ENCODE data around the gene INSR.

The INSR gene

GRCh38 chr19:7304200-7304599 lies 10.0 kb upstream of the INSR start:
- POLR2A ChIA-PET = no interaction called here
- no peak for TF ChIP-seq CTCF (IDR thresholded peaks at IDR 0.05; ENCODE audit: insufficient read depth, low read length, missing control alignments)

GRCh38 chr19:7303470-7303869 lies 9.3 kb upstream of the INSR start:
- TF ChIP-seq CTCF (IDR thresholded peaks at IDR 0.05; ENCODE audit: insufficient read depth, low read length, missing control alignments) = no peak
- no peak for DNase-seq (ENCODE audit: low read depth, low spot score)
- ChIA-PET POLR2A (no interaction called here), CTCF (no interaction called here)
- no peak overlapping the region for H3K4me3 ChIP-seq (ENCODE audit: low read depth, low read length)

More at GRCh38 chr19:7304200-7304599, 10.0 kb upstream of the INSR start:
- H3K4me3 ChIP-seq (ENCODE audit: low read depth, low read length) = no peak overlapping the region
- no peak for DNase-seq (ENCODE audit: low read depth, low spot score)
- CTCF ChIA-PET = interaction anchor here (0.9 kb wide), 1 partner anchor 50 kb away, joined by 3 read pairs; no protein-coding TSS in a partner anchor

- CTCF ChIA-PET = interaction anchor here (0.7 to 0.8 kb wide), 2 partner anchors 40 to 379 kb away, joined by 3 read pairs; no protein-coding TSS in a partner anchor
- H3K4me3 ChIP-seq (ENCODE audit: low read depth, low read length) = no peak overlapping the region
- DNase-seq (ENCODE audit: low read depth, low spot score) = no peak
- POLR2A ChIA-PET = no interaction called here
- no peak for TF ChIP-seq CTCF (IDR thresholded peaks at IDR 0.05; ENCODE audit: insufficient read depth, low read length, missing control alignments)
Measured at GRCh38 chr19:7301525-7301924, 7.3 kb upstream of the INSR start.

GRCh38 chr19:7297742-7298141 lies 3.5 kb upstream of the INSR start:
- DNase-seq (ENCODE audit: low read depth, low spot score) = no peak
- H3K4me3 ChIP-seq (ENCODE audit: low read depth, low read length) = no peak overlapping the region
- TF ChIP-seq CTCF (IDR thresholded peaks at IDR 0.05; ENCODE audit: insufficient read depth, low read length, missing control alignments) = no peak
- ChIA-PET POLR2A (no interaction called here), CTCF (no interaction called here)

- H3K4me3 ChIP-seq (ENCODE audit: low read depth, low read length) = no peak overlapping the region
- ChIA-PET POLR2A (no interaction called here), CTCF (no interaction called here)
- no peak for DNase-seq (ENCODE audit: low read depth, low spot score)
- TF ChIP-seq CTCF (IDR thresholded peaks at IDR 0.05; ENCODE audit: insufficient read depth, low read length, missing control alignments) = no peak
Measured at GRCh38 chr19:7295912-7296536, 1.8 kb upstream of the INSR start.

GRCh38 chr19:7294558-7295212 lies 471 bp upstream of the INSR start:
- peak; percentile 19 for TF ChIP-seq CTCF (IDR thresholded peaks at IDR 0.05; ENCODE audit: insufficient read depth, low read length, missing control alignments)
- no peak for DNase-seq (ENCODE audit: low read depth, low spot score)
- peak overlapping the region; percentile 66 for H3K4me3 ChIP-seq (ENCODE audit: low read depth, low read length)
- ChIA-PET CTCF (interaction anchor here (1.1 kb wide), 1 partner anchor 192 kb away, joined by 5 read pairs; no protein-coding TSS in a partner anchor), POLR2A (interaction anchor here (1.4 kb wide), 2 partner anchors 96 to 98 kb away, joined by 9 to 10 read pairs; no protein-coding TSS in a partner anchor)

All from AG04449 (cell line).